GM12873 (cell line): ENCODE results near the gene CRTC1.

ENCODE experiments used
- TF ChIP-seq, protein P1 (sequence below): IDR thresholded peaks from 2 replicates; pipeline ENCODE4 v1.5.1; 2012; ENCODE audit warnings: low read depth, mild to moderate bottlenecking, moderate library complexity, low read length, control low read depth; ENCODE audit not compliant: insufficient read depth; ENCODE audit errors: missing control alignments

Gene CRTC1

DNA sequence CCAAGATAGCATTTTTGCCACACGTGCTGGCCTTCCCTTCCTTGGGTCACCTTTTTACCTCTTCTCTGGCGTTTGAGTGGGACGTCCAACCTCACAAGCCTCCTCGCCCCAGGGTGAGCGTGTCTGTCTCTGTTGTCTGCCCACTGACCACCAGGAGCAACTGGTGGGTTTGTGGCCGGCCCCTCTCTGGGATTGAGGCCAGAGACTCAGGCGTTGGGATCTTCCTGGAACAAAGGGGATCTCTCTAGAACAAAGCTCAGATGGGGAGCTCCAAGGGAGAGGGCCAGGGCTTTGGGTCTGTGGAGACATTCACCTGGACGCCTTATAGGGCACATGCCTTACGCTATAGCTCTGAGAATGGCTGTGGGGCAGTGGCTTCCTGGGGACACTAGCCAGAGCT, 90.2 kb downstream of the CRTC1 start:
- TF ChIP-seq, protein P1, sequence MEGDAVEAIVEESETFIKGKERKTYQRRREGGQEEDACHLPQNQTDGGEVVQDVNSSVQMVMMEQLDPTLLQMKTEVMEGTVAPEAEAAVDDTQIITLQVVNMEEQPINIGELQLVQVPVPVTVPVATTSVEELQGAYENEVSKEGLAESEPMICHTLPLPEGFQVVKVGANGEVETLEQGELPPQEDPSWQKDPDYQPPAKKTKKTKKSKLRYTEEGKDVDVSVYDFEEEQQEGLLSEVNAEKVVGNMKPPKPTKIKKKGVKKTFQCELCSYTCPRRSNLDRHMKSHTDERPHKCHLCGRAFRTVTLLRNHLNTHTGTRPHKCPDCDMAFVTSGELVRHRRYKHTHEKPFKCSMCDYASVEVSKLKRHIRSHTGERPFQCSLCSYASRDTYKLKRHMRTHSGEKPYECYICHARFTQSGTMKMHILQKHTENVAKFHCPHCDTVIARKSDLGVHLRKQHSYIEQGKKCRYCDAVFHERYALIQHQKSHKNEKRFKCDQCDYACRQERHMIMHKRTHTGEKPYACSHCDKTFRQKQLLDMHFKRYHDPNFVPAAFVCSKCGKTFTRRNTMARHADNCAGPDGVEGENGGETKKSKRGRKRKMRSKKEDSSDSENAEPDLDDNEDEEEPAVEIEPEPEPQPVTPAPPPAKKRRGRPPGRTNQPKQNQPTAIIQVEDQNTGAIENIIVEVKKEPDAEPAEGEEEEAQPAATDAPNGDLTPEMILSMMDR: no peak

DNA sequence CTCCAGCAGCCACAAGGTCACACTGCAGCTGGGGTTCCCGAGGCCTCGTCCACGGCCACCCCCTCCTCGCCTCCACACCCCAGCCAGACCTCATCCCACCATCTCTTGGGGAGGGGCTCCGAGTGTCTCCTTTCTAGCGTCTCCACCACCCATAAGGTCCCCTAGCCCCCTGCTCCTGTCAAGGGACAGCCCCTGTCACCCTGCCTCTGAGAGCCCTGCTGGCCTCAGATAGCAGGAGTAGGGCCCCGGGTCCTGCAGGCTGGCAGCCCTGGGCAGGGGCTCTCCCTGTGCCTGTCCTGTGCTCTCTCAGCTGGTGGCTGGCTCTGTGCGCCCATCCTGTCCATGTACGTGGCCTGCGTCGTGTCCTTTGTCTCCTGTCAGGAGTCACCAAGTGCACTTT, 90.6 kb downstream of the CRTC1 start:
- TF ChIP-seq, protein P1: no peak

DNA sequence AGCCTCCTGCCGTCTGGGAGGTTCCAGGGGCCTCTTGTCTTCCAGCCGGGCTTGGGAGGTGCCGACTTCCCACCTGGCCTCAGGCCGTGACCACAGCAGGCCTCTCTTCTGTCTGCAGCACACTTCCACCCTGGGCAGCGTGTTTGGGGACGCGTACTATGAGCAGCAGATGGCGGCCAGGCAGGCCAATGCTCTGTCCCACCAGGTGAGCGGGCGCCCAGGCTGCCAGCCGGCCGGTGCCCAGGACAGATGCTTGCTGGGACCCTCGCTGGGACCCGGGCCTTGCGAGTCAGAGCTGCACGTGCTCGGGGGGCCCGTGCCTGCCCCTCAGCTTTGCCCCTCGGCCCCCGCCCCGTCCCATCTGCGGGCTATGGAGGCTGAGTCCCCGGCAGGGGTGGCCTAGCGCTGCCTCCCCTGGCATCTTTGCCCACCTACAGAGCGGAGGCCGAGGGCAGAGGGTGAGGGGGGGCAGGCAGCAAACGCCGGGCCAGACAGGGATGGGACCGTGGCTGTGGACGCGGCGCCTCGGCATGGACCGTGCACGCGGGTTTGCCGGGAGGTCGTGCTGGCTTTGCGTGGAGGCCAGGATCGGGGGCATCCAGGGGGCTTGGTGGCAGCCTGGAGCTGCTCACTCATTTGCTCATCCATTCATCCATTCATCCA, 91.4 kb downstream of the CRTC1 start:
- TF ChIP-seq, protein P1: no peak

DNA sequence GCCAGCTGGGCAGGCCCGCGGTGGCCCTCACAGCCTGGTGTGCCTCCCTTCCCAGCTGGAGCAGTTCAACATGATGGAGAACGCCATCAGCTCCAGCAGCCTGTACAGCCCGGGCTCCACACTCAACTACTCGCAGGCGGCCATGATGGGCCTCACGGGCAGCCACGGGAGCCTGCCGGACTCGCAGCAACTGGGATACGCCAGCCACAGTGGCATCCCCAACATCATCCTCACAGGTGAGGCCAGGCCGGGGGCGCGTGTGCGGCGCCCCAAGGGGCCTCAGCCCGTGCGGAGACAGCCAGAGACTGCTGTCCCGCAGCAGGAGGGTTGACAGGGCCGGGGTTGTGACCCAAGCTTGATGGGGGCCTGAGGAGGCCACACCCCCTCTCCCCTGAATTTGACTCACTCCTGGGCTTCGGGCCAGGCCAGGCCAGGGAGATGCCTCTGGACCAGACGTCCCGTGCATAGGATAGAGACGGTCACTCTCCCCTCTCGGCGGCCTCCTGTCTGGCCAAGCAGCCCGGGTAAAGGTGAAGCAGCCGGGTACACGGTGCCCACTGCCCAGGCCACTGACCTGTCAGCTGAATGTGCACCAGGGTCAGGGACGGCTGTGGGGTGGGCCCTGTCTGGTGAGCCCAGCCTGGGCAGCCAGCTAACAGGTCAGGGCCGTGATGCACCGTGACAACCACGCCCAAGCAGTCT, 92.3 kb downstream of the CRTC1 start:
- TF ChIP-seq, protein P1: no peak

DNA sequence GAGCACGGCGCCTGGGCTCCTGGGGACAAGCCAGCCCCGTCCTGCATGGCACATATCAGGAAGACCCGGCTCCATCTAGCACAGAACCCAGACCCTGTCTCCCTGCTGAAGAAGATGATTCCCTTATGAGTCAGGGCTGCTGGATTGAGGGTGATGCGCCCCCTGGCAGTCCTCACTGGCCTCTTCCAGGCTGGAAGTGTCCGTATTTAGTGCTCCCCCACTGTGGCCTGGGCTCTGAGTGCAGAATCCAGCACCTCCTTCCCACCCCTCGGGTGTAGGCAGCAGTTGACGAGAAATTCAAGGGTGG, 92.8 kb downstream of the CRTC1 start:
- TF ChIP-seq, protein P1: no peak

DNA sequence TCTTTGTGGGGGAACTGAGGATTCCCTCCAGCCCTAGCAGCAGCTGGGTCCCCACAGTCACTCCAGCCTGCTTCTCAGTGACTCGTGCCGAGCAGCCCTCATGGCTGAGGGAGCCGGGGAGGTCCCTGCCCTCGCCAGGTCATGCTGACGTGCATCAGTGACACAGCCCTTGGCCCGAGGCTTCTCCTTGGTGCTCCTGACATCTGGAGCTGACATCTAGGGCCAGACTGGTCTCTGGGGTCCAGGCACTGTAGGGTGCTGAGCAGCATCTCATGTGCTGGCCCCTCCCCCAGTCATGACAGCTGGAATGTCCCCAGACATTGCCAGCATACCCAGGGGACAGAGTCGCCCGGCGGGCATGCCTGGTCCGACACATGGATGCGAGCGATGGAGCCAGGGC, 93.3 kb downstream of the CRTC1 start:
- TF ChIP-seq, protein P1: no peak

DNA sequence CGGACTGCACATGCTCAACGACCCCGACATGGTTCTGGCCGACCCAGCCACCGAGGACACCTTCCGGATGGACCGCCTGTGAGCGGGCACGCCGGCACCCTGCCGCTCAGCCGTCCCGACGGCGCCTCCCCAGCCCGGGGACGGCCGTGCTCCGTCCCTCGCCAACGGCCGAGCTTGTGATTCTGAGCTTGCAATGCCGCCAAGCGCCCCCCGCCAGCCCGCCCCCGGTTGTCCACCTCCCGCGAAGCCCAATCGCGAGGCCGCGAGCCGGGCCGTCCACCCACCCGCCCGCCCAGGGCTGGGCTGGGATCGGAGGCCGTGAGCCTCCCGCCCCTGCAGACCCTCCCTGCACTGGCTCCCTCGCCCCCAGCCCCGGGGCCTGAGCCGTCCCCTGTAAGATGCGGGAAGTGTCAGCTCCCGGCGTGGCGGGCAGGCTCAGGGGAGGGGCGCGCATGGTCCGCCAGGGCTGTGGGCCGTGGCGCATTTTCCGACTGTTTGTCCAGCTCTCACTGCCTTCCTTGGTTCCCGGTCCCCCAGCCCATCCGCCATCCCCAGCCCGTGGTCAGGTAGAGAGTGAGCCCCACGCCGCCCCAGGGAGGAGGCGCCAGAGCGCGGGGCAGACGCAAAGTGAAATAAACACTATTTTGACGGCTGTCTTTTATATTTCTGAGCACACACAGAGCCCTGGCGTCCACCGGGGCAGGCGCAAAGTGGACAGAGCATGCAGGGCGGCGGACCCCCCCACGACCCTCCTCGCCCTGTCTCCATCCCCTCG, 94.0 kb downstream of the CRTC1 start:
- TF ChIP-seq, protein P1: no peak
